ENCODE data around the gene LRRC38.
"Not testable (repeated sequence)": the region's sequence is repeated elsewhere in the genome, so short reads cannot be mapped to it uniquely, and the experiment has no call there.

LRRC38 gene

DNA sequence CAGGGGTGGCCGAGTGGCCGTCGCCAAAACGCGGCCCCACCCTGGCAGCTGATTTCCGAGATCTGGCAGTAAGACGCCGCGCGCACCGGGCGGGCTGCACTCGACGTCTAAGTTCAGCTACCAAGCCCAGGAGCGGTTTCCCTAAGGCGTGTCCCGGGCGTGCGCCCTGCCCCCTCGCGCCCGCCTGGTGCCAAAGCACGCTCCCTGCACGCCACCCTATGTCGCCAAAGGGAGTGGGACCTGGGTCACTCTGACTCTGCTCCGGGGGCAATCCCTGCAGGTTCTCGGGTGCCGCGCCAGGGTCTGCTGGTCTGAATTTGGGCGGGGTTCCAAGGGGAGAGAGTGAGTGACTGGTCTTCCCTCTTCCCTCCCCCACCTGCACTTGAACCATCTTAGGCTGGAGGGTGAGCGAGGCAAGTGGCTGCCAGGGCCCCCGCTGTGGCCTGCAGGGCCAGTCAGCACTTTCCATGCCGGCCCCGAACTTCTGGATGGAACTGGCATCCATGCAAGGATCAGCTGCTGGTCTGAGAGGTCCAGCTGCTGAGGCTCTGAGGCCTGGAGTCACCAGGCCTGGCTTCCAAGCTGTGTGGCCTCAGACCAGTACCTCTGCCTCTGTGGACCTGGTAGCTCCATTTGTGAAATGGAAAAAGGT, at the start of gene LRRC38:
Gene LRRC38 (minus strand): TSS at position 109 of the 652 bp plus-strand sequence. CDS start 410 bp downstream, outside the sequence.
- DNase-seq (ENCODE audit: low spot score), result no peak

- DNase-seq (ENCODE audit: low spot score), result not testable (repeated sequence)
Observed at GRCh38 chr1:13562981-13563380, 49.2 kb upstream of the LRRC38 start.

DNA sequence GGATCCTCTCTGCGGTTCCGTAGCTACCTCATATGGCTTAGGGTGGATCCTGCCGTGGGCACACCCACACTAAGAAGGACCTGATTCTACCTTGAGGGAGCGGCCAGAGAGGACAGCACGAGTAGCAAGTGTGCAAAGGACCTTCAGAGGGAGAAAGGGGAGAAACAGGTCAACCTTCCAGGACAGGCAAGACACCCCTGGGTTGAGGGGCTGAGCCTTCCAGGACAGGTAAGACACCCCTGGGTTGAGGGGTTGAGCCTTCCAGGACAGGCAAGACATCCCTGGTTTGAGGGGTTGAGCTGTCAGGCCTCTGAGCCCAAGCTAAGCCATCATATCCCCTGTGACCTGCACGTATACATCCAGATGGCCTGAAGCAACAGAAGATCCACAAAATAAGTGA, 46.7 kb upstream of the LRRC38 start:
- no peak for DNase-seq (ENCODE audit: low spot score)

GRCh38 chr1:13556224-13556764, 42.5 kb upstream of the LRRC38 start:
- DNase-seq (ENCODE audit: low spot score), result no peak

DNA sequence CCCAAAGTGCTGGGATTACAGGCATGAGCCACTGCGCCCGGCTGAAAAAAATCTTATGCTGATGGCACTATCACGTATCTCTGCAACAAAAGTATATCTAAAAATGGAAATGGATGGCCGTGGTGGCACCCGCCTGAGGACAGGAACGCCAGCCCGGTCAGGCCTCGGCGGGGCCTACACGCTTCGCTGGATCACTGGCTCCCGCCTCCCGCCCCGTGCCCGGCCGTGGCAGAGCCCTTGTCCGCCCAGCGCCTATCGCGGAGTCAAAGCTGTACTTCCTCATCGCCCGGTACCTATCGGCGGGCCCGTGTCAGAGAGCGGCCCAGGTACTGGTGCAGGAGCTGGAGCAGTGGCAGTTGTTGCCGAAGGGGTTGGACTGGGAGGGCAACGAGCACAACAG, 41.0 kb upstream of the LRRC38 start:
- DNase-seq (ENCODE audit: low spot score), result no peak

- DNase-seq (ENCODE audit: low spot score), result no peak
Observed at GRCh38 chr1:13550663-13551062, 36.9 kb upstream of the LRRC38 start.

DNA sequence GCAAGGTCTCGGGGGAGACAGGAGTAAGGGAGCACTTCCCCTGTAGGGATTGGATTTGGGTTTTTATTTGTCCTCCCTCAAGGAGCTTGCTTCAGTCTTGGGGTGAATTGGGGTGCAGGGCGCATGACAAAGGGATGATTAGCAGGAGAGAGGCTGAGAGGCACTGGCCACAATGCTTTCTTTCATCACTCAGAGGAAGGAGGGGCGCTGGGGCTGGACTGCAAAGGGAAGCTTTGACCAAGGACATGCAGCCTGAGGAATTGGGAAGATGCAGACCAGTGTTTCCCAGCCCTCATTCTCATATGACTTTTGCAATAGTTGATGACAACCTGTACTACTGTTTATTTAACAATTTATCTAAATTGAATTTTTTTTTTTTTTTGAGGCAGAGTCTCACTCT, 35.7 kb upstream of the LRRC38 start:
- peak; percentile 90 for DNase-seq (ENCODE audit: low spot score)

DNA sequence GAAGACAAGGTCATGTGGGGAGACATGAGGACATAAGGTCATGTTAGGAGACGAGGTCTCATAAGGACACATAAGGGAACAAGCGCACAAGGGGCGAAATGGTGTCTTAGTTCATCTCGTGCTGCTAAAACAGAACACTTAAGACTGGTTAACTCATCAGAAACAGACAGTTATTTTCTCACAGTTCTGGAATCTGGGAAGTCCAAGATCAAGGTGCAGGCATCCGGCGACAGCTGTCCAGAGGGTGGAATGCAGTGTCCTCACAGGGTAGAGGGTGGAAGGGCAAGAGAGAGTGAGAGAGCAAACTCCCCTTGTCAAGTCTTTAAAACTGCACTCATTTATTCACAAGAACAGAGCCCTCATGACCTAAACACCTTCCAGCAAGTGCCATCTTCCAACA, 35.2 kb upstream of the LRRC38 start:
- DNase-seq (ENCODE audit: low spot score), result peak; percentile 17

GRCh38 chr1:13548281-13548680, 34.5 kb upstream of the LRRC38 start:
- DNase-seq (ENCODE audit: low spot score), result no peak

GRCh38 chr1:13546791-13547190, 33.0 kb upstream of the LRRC38 start:
- DNase-seq (ENCODE audit: low spot score), result no peak

DNA sequence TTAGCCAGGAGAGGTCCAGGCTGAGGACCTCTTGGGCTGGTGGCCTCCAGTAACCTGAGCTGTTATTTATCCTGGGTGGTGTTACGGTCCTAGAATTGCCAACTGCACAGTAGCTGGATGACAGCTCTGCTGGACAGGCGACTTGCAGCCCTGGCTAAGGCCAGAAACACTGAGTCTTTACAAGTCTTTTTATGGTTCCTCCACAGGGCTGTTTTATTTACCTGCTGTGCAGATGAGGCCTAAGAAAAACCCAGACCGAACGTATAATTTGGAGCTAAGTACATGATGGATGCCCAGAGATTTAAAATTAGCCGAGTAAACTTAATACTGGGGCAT, 30.4 kb upstream of the LRRC38 start:
- no peak for DNase-seq (ENCODE audit: low spot score)

GRCh38 chr1:13543451-13544220, 29.8 kb upstream of the LRRC38 start:
- peak; percentile 63 for DNase-seq (ENCODE audit: low spot score)

GRCh38 chr1:13541435-13542215, 27.8 kb upstream of the LRRC38 start:
- no peak for DNase-seq (ENCODE audit: low spot score)

DNA sequence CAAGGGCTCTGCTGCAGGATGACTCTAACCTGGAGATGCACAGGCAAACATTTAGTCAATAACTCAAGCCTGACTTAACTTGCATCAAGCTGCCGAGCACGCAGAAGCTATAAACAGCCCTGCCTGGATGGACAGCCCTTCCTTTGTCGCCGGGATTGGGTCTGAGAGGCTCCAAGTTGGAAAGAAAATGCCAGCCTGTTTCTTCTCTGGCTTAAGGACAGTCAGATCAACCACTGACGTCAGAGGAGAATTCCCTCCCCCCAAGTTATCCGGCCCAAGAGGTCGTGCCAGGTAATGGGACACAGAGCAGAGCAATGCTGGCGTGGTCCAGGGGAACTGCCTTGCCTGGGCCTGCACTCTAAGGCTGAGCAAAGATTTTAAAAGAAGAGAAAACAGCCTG, 27.1 kb upstream of the LRRC38 start:
- DNase-seq (ENCODE audit: low spot score), result peak; percentile 57

- no peak for DNase-seq (ENCODE audit: low spot score)
Observed at GRCh38 chr1:13539683-13540082, 25.9 kb upstream of the LRRC38 start.

- DNase-seq (ENCODE audit: low spot score), result no peak
Observed at GRCh38 chr1:13538832-13539231, 25.0 kb upstream of the LRRC38 start.

DNA sequence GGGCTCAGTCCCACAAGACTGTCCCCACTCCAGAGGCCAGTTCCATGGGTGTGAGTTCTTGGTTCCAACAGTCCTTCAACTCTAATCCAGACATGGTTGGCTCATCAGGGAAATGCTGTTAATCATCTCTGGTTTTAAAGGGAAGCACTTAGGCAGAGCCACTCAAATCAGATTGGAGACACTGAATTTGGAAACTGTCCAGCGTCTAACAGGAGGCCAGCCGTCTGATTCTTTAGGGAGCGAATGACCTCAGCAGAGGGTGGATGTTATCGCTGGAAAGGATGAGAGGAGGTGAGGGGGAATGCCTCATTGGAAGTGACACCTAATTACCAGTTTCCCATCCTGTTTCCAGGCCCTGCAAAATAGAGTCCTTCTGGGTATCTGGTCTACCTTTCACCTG, 22.8 kb upstream of the LRRC38 start:
- DNase-seq (ENCODE audit: low spot score), result no peak

GRCh38 chr1:13535227-13535626, 21.4 kb upstream of the LRRC38 start:
- DNase-seq (ENCODE audit: low spot score), result no peak

DNA sequence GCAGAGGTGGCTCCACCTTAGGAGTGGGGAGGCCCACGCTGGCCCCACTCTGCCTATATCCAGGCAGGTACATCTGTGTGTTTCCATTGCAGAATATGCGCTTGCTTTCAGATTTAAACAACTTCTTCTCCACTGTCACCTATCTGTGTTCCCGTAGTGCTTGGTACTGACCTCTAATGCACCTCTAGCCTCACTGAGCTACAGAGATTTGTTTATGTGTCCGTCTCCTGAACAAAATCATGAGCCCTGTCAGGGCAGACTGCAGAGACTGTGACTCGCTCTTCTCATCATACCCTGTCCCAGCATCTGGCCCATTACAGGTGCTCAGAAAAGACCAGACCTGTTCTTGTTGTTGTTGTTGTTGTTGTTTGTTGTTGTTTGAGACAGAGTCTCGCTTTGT, 14.5 kb upstream of the LRRC38 start:
- DNase-seq (ENCODE audit: low spot score), result no peak

GRCh38 chr1:13523780-13524477, 10.1 kb upstream of the LRRC38 start:
- DNase-seq (ENCODE audit: low spot score), result no peak

DNA sequence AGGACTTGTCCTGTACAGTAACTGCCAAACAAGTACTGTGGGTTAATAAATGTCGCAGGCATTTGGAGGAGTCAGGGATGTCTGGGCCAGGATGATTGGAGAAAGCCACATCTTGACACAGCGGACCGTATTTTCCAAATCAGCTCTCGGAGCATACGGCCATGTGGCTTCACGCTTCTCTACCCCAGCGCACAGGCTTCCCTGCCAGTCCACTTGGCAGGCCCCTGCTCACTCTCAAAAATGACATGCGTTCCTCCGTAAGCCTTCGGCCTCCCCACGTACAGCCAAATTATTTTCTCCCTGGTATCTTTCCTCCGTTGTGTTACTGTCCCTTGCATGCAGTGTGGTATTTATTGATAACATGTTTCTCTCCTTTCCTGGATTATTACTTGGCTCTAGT, 7.2 kb upstream of the LRRC38 start:
- no peak for DNase-seq (ENCODE audit: low spot score)

- no peak for DNase-seq (ENCODE audit: low spot score)
Observed at GRCh38 chr1:13517193-13517812, 3.5 kb upstream of the LRRC38 start.
